ENCODE results near the gene CDKN2A. TPM values are rescaled to one million over a fixed set of nuclear protein-coding genes. Genes with fewer than 3 reads are reported as not detected.
A peak's percentile ranks its signal among the peaks of the same experiment; 100 is the strongest.

Gene CDKN2A
- total and polyA plus RNA-seq, 8 donors: 0.73 to 47.3 (median 2.5) TPM; not detected in 4

GRCh38 chr9:21972361-21972760 lies 21.8 kb downstream of the CDKN2A start:
- intact Hi-C loops (cut with DNase I; ENCODE audit: low total_unique reads): no loop called here
- peaks cover 14 to 47% (median 31%) of the 10 kb centered on the region in 4 donors for H3K4me1 ChIP-seq
- H3K9me3 ChIP-seq: peaks cover 0 to 33% (median 13%) of the 10 kb centered on the region in 4 donors
- TF ChIP-seq POLR2AphosphoS5 (IDR thresholded peaks at IDR 0.05): no peak
- no peak for TF ChIP-seq EP300 (IDR thresholded peaks at IDR 0.05)
- no peak for TF ChIP-seq POLR2A (IDR thresholded peaks at IDR 0.05)
- no peak for TF ChIP-seq CTCF (IDR thresholded peaks at IDR 0.05)
- no peak overlapping the region for H3K4me3 ChIP-seq
- H3K27ac ChIP-seq: no peak overlapping the region
- peaks cover 65 to 100% (median 97%) of the 10 kb centered on the region in 3 donors for H3K27me3 ChIP-seq
- DNase-seq: no peak
- no peaks in the 10 kb centered on the region for H3K36me3 ChIP-seq

GRCh38 chr9:21970800-21971640 lies 23.2 kb downstream of the CDKN2A start:
- no peaks in the 10 kb centered on the region for H3K36me3 ChIP-seq
- peaks cover 0 to 36% (median 14%) of the 10 kb centered on the region in 4 donors for H3K9me3 ChIP-seq
- peaks cover 65 to 100% (median 97%) of the 10 kb centered on the region in 3 donors for H3K27me3 ChIP-seq
- intact Hi-C loops (cut with DNase I; ENCODE audit: low total_unique reads): no loop called here
- H3K4me1 ChIP-seq: peaks cover 14 to 50% (median 35%) of the 10 kb centered on the region in 4 donors
- WGBS, 5 donors: 9 to 11% (median 10%) methylated on average over 8 to 45 of the region's 45 CpGs
- peak in 1 of 2 donors; percentile 20 for DNase-seq
- TF ChIP-seq POLR2AphosphoS5 (IDR thresholded peaks at IDR 0.05): no peak
- no peak for TF ChIP-seq CTCF (IDR thresholded peaks at IDR 0.05)
- no peak for TF ChIP-seq POLR2A (IDR thresholded peaks at IDR 0.05)
- TF ChIP-seq EP300 (IDR thresholded peaks at IDR 0.05): no peak
- no peak overlapping the region for H3K27ac ChIP-seq
- peak overlapping the region in 1 of 4 donors; percentile 0 for H3K4me3 ChIP-seq

DNA sequence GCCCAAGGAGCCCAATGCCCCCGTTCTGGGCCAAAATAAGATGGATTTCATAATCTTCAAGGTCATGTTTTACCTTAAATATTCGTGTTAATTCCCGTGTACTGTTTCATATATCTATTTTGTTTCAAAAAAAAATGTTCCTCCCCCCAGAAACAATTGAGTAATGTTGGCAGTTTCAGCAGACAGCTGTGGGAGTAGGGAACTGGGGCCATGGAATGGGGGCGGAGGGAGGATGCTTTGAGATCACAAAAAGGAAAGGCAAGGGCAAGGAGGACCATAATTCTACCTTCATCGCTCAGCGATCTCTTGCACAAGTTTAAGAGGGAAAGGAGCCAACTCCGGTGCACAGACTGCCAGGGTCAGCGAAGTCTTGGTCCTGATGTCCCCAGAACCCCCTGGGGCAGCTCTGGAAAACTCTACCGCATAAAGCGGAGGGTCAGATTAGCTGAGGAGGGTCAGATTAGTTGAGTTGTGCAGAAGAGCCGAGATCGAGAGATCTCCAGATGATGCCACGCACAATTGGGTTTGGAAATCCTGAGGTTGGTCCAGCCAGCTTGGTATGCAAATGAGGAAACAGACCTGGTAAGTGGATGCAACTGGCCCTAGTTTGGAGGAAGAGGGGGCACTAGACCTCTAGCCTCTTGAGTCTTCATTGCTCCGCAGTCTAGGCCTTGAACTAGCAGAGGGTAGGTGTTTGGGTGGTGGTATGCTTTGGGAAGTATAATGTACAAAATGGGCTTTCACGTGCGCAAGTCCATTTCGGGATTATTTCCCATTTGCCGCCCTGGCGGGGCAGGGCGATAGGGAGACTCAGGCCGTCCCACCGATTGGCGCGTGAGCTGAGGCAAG lies 24.0 kb downstream of the CDKN2A start:
- H3K36me3 ChIP-seq: no peaks in the 10 kb centered on the region
- H3K4me1 ChIP-seq: peaks cover 15 to 51% (median 38%) of the 10 kb centered on the region in 4 donors
- no peak for TF ChIP-seq POLR2AphosphoS5 (IDR thresholded peaks at IDR 0.05)
- no peak for TF ChIP-seq CTCF (IDR thresholded peaks at IDR 0.05)
- no peak for TF ChIP-seq EP300 (IDR thresholded peaks at IDR 0.05)
- no peak for TF ChIP-seq POLR2A (IDR thresholded peaks at IDR 0.05)
- WGBS, 5 donors: 8 to 20% (median 18%) methylated on average over 20 to 24 of the region's 24 CpGs
- intact Hi-C loops (cut with DNase I; ENCODE audit: low total_unique reads): no loop called here
- no peak overlapping the region for H3K27ac ChIP-seq
- DNase-seq: no peak
- peak overlapping the region in 1 of 4 donors; percentile 0 for H3K4me3 ChIP-seq
- peaks cover 63 to 100% (median 97%) of the 10 kb centered on the region in 3 donors for H3K27me3 ChIP-seq
- H3K9me3 ChIP-seq: peaks cover 0 to 36% (median 14%) of the 10 kb centered on the region in 4 donors
